HepG2 (cell line): ENCODE measurements around the gene LRIG1. TPM values are rescaled to one million over a fixed set of nuclear protein-coding genes. Genes with fewer than 3 reads are reported as not detected.
A peak's percentile ranks its signal among the peaks of the same experiment; 100 is the strongest.

ENCODE experiments used
- CENPT ChIP-seq: sonication (generic); formaldehyde crosslinking; IDR thresholded peaks from 2 replicates; pipeline ENCODE4 v1.8.0; 2022; ENCODE audit warnings: low read depth, mild to moderate bottlenecking, moderate library complexity, missing genetic modification reagents
- FOXP4 ChIP-seq: sonication (generic); formaldehyde crosslinking; IDR thresholded peaks from 2 replicates; pipeline ENCODE4 v1.4.0; 2020; ENCODE audit warnings: missing genetic modification reagents
- IRF1 ChIP-seq: sonication (generic); formaldehyde crosslinking; IDR thresholded peaks from 2 replicates; pipeline ENCODE4 v1.4.0; 2020; ENCODE audit warnings: low read depth, mild to moderate bottlenecking, missing genetic modification reagents
- IRF2 ChIP-seq: IDR thresholded peaks from 2 replicates; pipeline ENCODE4 v1.6.1; 2018; ENCODE audit warnings: missing genetic modification reagents, missing compliant biosample characterization
- IRX3 ChIP-seq: sonication (generic); formaldehyde crosslinking; IDR thresholded peaks from 2 replicates; pipeline ENCODE4 v1.8.1; 2023; ENCODE audit warnings: mild to moderate bottlenecking, low read depth, missing genetic modification reagents, borderline replicate concordance
- NKX3-1 ChIP-seq: sonication (generic); formaldehyde crosslinking; IDR thresholded peaks from 2 replicates; pipeline ENCODE4 v1.5.0; 2020; ENCODE audit warnings: missing genetic modification reagents
- POLR2AphosphoS2 ChIP-seq: IDR thresholded peaks from 2 replicates; pipeline ENCODE4 v1.6.1; 2011; ENCODE audit warnings: low read depth, low read length, improper control_type of control experiment
- TBX2 ChIP-seq: sonication (generic); formaldehyde crosslinking; IDR thresholded peaks from 2 replicates; pipeline ENCODE4 v1.5.0; 2020; ENCODE audit warnings: missing genetic modification reagents, mild to moderate bottlenecking, borderline replicate concordance
- ZBTB25 ChIP-seq: IDR thresholded peaks from 2 replicates; pipeline ENCODE4 v1.6.1; 2018; ENCODE audit warnings: missing genetic modification reagents
- ZFP36L2 ChIP-seq: sonication (generic); formaldehyde crosslinking; IDR thresholded peaks from 2 replicates; pipeline ENCODE4 v1.4.0; 2020; ENCODE audit warnings: missing genetic modification reagents
- ZFP41 ChIP-seq: sonication (generic); formaldehyde crosslinking; IDR thresholded peaks from 2 replicates; pipeline ENCODE4 v1.4.0; 2020; ENCODE audit warnings: mild to moderate bottlenecking, missing genetic modification reagents, borderline replicate concordance
- ZKSCAN8 ChIP-seq: IDR thresholded peaks from 2 replicates; pipeline ENCODE4 v1.6.1; 2016; ENCODE audit warnings: borderline replicate concordance, missing genetic modification reagents, missing compliant biosample characterization
- ZNF503 ChIP-seq: sonication (generic); formaldehyde crosslinking; IDR thresholded peaks from 2 replicates; pipeline ENCODE4 v1.4.0; 2020; ENCODE audit warnings: missing genetic modification reagents
- ZNF614 ChIP-seq: IDR thresholded peaks from 2 replicates; pipeline ENCODE4 v1.6.1; 2018; ENCODE audit warnings: missing biosample characterization, missing genetic modification reagents, inconsistent platforms, borderline replicate concordance
- ZNF615 ChIP-seq: sonication (generic); formaldehyde crosslinking; IDR thresholded peaks from 2 replicates; pipeline ENCODE4 v1.5.0; 2020; ENCODE audit warnings: mild to moderate bottlenecking, missing genetic modification reagents, borderline replicate concordance
- ZNF83 ChIP-seq: sonication (generic); formaldehyde crosslinking; IDR thresholded peaks from 2 replicates; pipeline ENCODE4 v1.4.0; 2020; ENCODE audit warnings: missing genetic modification reagents, mild to moderate bottlenecking, borderline replicate concordance
- polyA plus RNA-seq, 8 experiments: library from polyadenylated mRNA; depleted of rRNA in 3 of 8; stranded (reverse) in 7 of 8; unstranded in 1 of 8; fragments of >200 nt; fragmentation: Illumina TruSeq in 4 of 8; extraction: Trizol in 4 of 8; gene quantifications; 2 replicates each; pipeline versions ENCODE4 v1.2.1 to v1.2.3, GENCODE V29; 2011 to 2016; ENCODE audit warnings: low read depth in 4 of 8, missing spikeins in 1 of 8, mixed read lengths in 1 of 8; ENCODE audit not compliant: insufficient read depth in 1 of 8
- total RNA-seq, 5 experiments: library from RNA; depleted of rRNA; stranded (reverse); fragments of >200 nt; fragmentation: Illumina TruSeq; extraction: Trizol; gene quantifications; 2 replicates each; pipeline ENCODE4 v1.2.3, GENCODE V29; 2016; ENCODE audit warnings: low read depth in 1 of 5
- TF ChIP-seq, protein P1 (sequence below): sonication (generic); formaldehyde crosslinking; IDR thresholded peaks from 2 replicates; pipeline ENCODE4 v1.5.0; 2020; ENCODE audit warnings: missing genetic modification reagents
- TF ChIP-seq, protein P2 (sequence below): sonication (generic); formaldehyde crosslinking; IDR thresholded peaks from 2 replicates; pipeline ENCODE4 v1.9.0; 2022; ENCODE audit warnings: missing genetic modification reagents, mild to moderate bottlenecking, borderline replicate concordance
- TF ChIP-seq, protein P3 (sequence below): sonication (generic); formaldehyde crosslinking; IDR thresholded peaks from 2 replicates; pipeline ENCODE4 v1.8.0; 2022; ENCODE audit warnings: missing genetic modification reagents, mild to moderate bottlenecking, inconsistent platforms, borderline replicate concordance

LRIG1 gene
- total and polyA plus RNA-seq, 2 of the 13 experiments (the other 11 are each of a cell fraction or from before 2014, with no cell fraction given): 17.8 to 24.8 TPM

GRCh38 chr3:66475386-66476020 is 25.3 kb downstream of the LRIG1 start (continued):
- TF ChIP-seq IRF1: no peak
- no peak for TF ChIP-seq CENPT
- TF ChIP-seq ZFP41: no peak
- TF ChIP-seq, protein P1, sequence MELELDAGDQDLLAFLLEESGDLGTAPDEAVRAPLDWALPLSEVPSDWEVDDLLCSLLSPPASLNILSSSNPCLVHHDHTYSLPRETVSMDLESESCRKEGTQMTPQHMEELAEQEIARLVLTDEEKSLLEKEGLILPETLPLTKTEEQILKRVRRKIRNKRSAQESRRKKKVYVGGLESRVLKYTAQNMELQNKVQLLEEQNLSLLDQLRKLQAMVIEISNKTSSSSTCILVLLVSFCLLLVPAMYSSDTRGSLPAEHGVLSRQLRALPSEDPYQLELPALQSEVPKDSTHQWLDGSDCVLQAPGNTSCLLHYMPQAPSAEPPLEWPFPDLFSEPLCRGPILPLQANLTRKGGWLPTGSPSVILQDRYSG: no peak
- no peak for TF ChIP-seq NKX3-1 (CRISPR knock-in tag)
- TF ChIP-seq FOXP4 (CRISPR knock-in tag): peak; percentile 73
- TF ChIP-seq ZNF503: no peak
- no peak for TF ChIP-seq POLR2AphosphoS2
- TF ChIP-seq ZFP36L2 (CRISPR knock-in tag): no peak
- TF ChIP-seq ZNF615: no peak
- TF ChIP-seq ZKSCAN8 (CRISPR knock-in tag): no peak
- TF ChIP-seq TBX2 (CRISPR knock-in tag): peak; percentile 51; the same call in 1 of the 2 replicates
- no peak for TF ChIP-seq ZNF83 (CRISPR knock-in tag)
- no peak for TF ChIP-seq IRX3 (CRISPR knock-in tag)
- TF ChIP-seq ZNF614 (CRISPR knock-in tag): no peak; the same call in 1 of the 2 replicates
- peak; percentile 81 for TF ChIP-seq IRF2 (CRISPR knock-in tag)
- TF ChIP-seq, protein P2, sequence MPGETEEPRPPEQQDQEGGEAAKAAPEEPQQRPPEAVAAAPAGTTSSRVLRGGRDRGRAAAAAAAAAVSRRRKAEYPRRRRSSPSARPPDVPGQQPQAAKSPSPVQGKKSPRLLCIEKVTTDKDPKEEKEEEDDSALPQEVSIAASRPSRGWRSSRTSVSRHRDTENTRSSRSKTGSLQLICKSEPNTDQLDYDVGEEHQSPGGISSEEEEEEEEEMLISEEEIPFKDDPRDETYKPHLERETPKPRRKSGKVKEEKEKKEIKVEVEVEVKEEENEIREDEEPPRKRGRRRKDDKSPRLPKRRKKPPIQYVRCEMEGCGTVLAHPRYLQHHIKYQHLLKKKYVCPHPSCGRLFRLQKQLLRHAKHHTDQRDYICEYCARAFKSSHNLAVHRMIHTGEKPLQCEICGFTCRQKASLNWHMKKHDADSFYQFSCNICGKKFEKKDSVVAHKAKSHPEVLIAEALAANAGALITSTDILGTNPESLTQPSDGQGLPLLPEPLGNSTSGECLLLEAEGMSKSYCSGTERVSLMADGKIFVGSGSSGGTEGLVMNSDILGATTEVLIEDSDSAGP (CRISPR knock-in tag): no peak
- TF ChIP-seq ZBTB25 (CRISPR knock-in tag): no peak
- TF ChIP-seq, protein P3, sequence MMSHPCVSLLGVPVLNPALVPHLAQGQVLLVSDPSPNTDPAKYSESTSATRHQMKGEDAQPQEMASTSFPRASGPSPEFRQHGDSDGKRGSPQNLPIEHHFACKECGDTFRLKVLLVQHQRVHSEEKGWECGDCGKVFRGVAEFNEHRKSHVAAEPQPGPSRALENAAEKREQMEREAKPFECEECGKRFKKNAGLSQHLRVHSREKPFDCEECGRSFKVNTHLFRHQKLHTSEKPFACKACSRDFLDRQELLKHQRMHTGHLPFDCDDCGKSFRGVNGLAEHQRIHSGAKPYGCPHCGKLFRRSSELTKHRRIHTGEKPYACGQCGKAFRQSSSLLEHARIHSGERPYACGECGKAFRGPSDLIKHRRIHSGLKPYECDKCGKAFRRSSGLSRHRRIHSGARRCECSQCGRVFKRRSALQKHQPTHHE: no peak
